Stimulated activated naive B cell treated with anti-CD40 and anti-IgM and Interleukin-4, amounts not matched to agents 10 μg/mL and 1 μg/mL and 100 μg/mL, for 72 hours (primary cell): ENCODE measurements around the gene CADPS.

Source experiments
- ATAC-seq, 2 donors: fragments of 150-1000 bp; cut with Tn5 transposase; replicated peaks; 2 replicates each; pipeline ENCODE4 v1.10.0; 2021; ENCODE audit warnings: moderate library complexity in 1 of 2
- DNase-seq: peaks from one replicate; pipeline ENCODE4 v3.0.0; 2021
- H3K27ac Mint-ChIP-seq: one replicate; pipeline ENCODE4 v1.8.0; 2022; ENCODE audit warnings: mild to moderate bottlenecking, mixed read lengths
- H3K27me3 Mint-ChIP-seq, 2 donors: one replicate each; pipeline ENCODE4 v1.8.0; 2022; ENCODE audit warnings: mixed read lengths in 2 of 2
- H3K36me3 Mint-ChIP-seq, 2 donors: one replicate each; pipeline ENCODE4 v1.8.0; 2022; ENCODE audit warnings: mixed read lengths in 2 of 2, mild to moderate bottlenecking in 1 of 2
- H3K4me1 Mint-ChIP-seq, 2 donors: one replicate each; pipeline ENCODE4 v1.8.0; 2022; ENCODE audit warnings: mixed read lengths in 2 of 2, mild to moderate bottlenecking in 1 of 2
- H3K4me3 Mint-ChIP-seq, 2 donors: one replicate each; pipeline ENCODE4 v1.8.0; 2022; ENCODE audit warnings: mild to moderate bottlenecking in 2 of 2, mixed read lengths in 2 of 2, moderate library complexity in 1 of 2
- H3K9me3 Mint-ChIP-seq, 2 donors: one replicate each; pipeline ENCODE4 v1.8.0; 2022; ENCODE audit warnings: mixed read lengths in 2 of 2, mild to moderate bottlenecking in 1 of 2

The CADPS gene

DNA sequence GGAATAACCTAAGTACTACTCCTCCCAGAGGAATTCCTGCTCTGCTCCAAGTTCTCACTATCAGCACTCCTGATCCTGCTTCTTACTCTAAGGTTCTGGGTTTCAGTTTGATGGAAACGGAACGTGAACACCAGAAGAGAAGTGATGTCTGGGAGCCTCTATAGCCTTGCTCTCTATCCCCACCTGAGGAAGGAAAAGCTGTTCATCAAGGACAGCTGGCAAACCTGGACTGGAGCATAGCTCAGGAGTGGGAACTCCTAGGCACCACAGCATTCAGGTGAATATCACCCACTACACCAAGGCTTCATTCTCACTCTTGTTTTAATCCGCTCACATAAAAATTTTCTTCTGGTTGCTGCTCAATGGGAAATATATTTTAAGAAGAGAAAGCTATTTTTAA, 13.0 kb upstream of the CADPS start:
- Mint-ChIP-seq H3K9me3 (peaks cover 0 to 3% of the 10 kb centered on the region in 2 donors), H3K4me1 (no peaks in the 10 kb centered on the region), H3K27me3 (no peaks in the 10 kb centered on the region), H3K4me3 (no peak overlapping the region), H3K36me3 (no peaks in the 10 kb centered on the region), H3K27ac (no peak overlapping the region)
- DNase-seq (no peak), ATAC-seq (no peak)

DNA sequence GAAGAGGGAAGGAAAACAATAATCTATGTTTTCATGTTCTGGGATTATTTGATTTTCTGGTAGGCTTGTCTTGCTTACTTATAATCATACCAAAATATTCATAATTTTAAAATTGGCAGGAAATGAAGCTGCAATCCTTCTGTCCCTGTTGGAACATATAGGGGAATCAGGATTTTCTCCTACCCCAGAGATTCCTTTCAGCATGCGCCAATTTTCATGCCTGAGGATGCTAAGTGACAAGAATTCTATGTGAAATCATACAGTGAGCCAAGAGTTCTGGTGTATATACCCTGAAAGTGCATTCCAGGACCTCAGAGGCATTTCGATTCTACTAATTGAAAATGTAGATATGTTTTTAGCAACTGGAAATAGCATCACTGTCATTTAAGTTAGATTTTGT, 9.9 kb upstream of the CADPS start:
- H3K4me3 Mint-ChIP-seq = no peak overlapping the region
- H3K4me1 Mint-ChIP-seq = no peaks in the 10 kb centered on the region
- H3K27ac Mint-ChIP-seq = no peak overlapping the region
- no peaks in the 10 kb centered on the region for H3K36me3 Mint-ChIP-seq
- ATAC-seq = no peak
- peaks cover 0 to 3% of the 10 kb centered on the region in 2 donors for H3K9me3 Mint-ChIP-seq
- no peaks in the 10 kb centered on the region for H3K27me3 Mint-ChIP-seq
- DNase-seq = no peak

DNA sequence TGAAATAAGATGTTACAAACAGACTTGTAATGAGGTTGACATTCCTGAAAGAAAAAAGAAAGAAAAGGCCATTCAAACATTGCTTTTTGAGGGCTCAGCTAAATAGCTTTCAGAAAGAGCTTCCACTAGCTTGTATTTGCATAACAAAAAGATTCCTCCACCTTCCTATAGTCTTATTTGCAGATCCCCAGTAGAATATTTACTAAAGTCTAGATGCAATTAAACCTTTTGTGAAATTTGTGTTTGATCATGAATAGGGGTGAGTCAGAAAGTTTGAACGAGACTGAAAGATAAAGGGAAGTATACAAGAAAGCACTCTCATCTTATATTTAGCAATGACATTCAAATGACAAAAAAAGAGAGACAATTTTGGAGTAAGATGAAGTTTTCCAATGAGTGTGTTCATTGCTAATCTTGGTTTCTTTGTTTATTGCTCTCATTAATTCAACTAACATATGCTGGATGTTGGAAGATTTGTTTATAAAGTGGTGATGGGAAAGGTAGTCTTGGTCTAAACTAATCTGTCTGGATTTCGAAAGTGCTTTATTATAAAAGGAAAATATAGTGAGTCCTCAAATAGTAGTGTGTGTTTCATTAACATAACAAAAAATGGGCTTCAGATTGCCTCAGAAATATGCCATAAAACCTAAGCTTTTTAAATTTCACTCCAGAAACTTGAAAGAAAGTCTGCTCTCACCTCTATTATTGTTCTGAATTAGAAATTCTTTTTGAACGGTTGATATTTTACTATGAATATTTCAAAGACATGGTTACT, 9.1 kb upstream of the CADPS start:
- no peak for DNase-seq

DNA sequence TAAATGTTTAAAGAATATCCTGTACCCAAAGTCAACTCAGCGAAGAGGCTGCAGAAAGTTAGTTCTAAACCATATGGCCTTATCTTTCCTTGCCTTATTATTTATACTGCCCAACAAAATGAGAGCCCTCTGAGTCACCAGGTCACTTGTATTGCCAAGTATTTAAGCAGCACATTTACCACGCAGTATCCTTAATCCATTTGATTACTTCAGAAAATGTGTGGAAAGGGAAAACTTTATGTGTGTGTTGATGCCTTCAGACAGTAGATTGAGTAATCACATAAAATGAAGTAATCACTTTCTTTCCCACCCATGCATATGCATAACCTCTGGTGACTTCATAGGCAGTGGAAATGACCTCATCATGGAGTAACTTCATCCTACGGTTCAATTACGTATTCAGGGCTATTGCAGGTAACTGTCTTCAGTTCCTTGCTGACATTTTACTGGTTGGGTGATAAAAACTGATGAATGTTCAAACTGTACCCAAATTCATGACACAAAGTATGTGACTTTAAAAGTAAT, 7.5 kb upstream of the CADPS start:
- Mint-ChIP-seq H3K27me3 (no peaks in the 10 kb centered on the region), H3K4me3 (no peak overlapping the region), H3K36me3 (no peaks in the 10 kb centered on the region), H3K9me3 (peaks cover 0 to 3% of the 10 kb centered on the region in 2 donors), H3K4me1 (no peaks in the 10 kb centered on the region), H3K27ac (no peak overlapping the region)
- DNase-seq (no peak), ATAC-seq (no peak)

More for the DNA sequence above, 9.1 kb upstream of the CADPS start:
- Mint-ChIP-seq H3K27ac (no peak overlapping the region), H3K9me3 (peaks cover 0 to 3% of the 10 kb centered on the region in 2 donors), H3K36me3 (no peaks in the 10 kb centered on the region), H3K27me3 (no peaks in the 10 kb centered on the region), H3K4me3 (no peak overlapping the region), H3K4me1 (no peaks in the 10 kb centered on the region)
- ATAC-seq = no peak

DNA sequence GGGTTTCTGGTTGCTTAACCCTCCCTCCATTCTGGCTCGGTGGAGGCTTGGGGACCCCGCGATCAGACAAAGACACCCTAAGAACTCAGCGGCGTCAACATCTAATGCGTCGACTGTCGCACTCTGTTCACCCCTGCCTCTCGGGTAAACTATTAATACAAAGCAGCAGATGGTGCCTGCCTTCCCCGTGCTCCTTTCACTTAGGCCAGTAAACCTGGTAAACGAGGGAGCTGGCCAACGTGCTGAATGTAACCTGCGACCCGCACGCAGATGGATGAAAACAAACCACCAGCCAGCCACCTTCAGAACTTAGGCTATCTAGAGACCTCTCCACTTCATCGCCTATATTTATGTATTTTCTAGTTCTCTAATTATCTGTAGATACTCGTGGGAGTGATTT, 848 bp upstream of the CADPS start:
- ATAC-seq = no peak
- Mint-ChIP-seq H3K9me3 (peaks cover 0 to 1% of the 10 kb centered on the region in 2 donors), H3K27me3 (peaks cover 31 to 46% of the 10 kb centered on the region in 2 donors)

DNA sequence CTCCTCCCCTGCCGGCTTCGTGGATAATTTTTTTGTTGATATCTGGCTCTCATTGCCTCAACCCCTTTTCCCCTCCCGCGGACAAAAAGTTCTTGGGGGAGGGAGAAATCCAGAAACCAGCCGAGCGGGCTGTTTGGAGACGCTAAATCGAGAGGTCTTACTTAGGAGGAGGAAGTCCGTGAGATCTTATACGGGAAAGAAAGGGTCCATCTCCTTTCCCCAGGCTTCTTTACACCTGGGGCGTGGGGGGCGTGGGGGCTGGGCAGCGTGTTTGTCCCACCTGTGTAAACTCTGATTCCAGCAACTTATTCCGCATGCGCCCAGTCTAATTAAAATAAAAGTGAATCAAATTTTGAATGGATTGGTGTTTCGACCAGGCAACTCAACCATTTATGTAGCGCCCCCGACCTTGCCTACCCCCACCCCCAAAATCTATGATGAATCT, 364 bp upstream of the CADPS start:
- H3K27me3 Mint-ChIP-seq = peaks cover 31 to 46% of the 10 kb centered on the region in 2 donors
- no peak overlapping the region for H3K4me3 Mint-ChIP-seq
- H3K27ac Mint-ChIP-seq = no peak overlapping the region
- DNase-seq = no peak
- ATAC-seq = no peak
- H3K4me1 Mint-ChIP-seq = no peaks in the 10 kb centered on the region
- H3K36me3 Mint-ChIP-seq = peaks cover 3 to 6% of the 10 kb centered on the region in 2 donors
- peaks cover 0 to 1% of the 10 kb centered on the region in 2 donors for H3K9me3 Mint-ChIP-seq

More for the DNA sequence above, 848 bp upstream of the CADPS start:
- Mint-ChIP-seq H3K36me3 (peaks cover 3 to 6% of the 10 kb centered on the region in 2 donors), H3K4me1 (no peaks in the 10 kb centered on the region), H3K4me3 (no peak overlapping the region), H3K27ac (no peak overlapping the region)
- DNase-seq = no peak

DNA sequence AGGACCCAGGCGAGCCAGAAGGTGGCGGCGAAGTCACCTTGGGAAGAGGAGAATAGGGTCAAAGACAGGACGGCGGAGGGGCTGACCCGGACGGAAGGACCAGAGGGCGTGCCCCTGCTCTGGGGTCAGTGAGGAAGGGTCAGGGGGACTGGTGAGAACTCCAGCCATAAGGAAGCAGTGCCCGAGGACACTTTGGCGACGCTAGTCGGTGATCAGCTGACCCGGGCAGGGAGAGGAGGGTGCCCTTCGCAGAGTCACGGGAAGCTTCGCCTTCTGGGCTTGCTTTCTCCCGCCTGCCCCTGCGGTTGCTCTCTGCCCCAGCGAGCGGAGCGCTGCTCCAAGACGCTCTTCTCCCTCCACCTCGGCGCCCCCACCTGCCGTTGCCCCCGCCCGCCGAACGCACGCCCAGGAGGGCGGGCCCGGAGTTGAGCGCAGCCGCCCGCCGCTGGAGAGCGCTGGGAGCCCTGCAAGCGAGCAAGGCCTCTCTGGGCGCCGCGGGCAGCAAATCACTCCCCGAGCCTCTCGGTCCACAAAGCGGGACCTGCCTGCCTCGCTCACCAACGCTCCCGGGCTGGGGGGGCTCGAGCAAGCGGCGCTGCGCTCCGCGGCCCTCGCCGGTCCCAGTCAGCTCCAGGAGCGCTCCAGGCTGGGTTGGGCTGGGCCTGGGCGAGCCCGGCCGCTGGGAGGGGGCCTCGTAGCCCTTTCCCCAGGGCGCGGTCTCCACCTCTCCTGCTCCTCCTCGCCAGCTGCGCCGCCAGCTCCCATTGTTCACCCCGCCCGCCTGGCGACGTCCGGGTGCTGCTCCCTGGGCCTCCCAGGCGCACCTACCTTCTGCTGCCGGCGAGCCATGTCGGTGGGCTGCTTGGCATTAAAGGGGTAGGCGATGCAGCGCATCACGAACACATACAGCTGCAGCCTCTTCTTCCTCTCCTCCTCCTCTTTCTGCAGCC, 1.2 kb downstream of the CADPS start:
- Mint-ChIP-seq H3K4me3 (peak overlapping the region in 1 of 2 donors; percentile 63), H3K27me3 (peaks cover 31 to 46% of the 10 kb centered on the region in 2 donors)

DNA sequence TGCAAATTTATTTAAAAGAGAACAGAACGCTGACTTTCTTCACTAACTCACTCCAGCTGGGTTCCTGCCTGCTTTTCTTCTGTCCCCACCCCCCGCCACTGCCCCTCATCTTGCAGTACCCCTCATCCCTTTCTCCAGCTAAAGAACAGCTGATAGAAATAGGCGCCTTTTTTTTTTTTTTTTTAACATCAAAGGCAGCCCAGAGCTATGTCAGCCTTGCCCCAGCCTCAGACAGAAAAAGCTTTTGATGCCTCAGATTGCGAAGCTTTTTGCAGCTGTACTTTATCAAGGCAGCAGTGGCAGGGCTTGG, 1.8 kb downstream of the CADPS start:
- ATAC-seq (no peak), DNase-seq (no peak)
- Mint-ChIP-seq H3K4me1 (no peaks in the 10 kb centered on the region), H3K4me3 (peak overlapping the region in 1 of 2 donors; percentile 63), H3K9me3 (peaks cover 0 to 1% of the 10 kb centered on the region in 2 donors), H3K27me3 (peaks cover 31 to 46% of the 10 kb centered on the region in 2 donors), H3K27ac (no peak overlapping the region), H3K36me3 (peaks cover 3 to 6% of the 10 kb centered on the region in 2 donors)

More for the DNA sequence above, 1.2 kb downstream of the CADPS start:
- DNase-seq (no peak), ATAC-seq (no peak)
- peaks cover 0 to 1% of the 10 kb centered on the region in 2 donors for H3K9me3 Mint-ChIP-seq
- H3K36me3 Mint-ChIP-seq = peaks cover 3 to 6% of the 10 kb centered on the region in 2 donors
- no peak overlapping the region for H3K27ac Mint-ChIP-seq
- H3K4me1 Mint-ChIP-seq = no peaks in the 10 kb centered on the region

DNA sequence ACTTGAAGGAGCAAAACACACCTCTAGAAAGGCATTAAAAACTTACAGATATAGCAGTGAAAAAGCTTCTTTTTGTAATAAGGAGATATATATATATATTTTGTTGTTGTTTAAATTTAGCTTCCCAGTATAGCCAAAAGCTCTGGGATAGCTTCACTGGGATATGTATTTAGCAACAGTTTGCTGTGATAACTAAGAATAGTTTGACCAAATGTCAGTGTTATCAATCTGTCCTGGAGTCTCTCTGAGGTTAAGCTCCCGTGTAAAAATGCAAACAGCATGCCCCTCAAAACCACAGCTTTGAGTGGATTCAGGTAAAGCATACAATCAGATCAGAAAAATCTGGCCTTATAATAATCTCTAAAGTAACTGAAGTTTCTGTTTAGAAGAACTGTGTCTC, 2.9 kb downstream of the CADPS start:
- ATAC-seq = no peak
- Mint-ChIP-seq H3K27me3 (peaks cover 31 to 45% of the 10 kb centered on the region in 2 donors), H3K4me1 (no peaks in the 10 kb centered on the region), H3K9me3 (peaks cover 0 to 1% of the 10 kb centered on the region in 2 donors), H3K27ac (no peak overlapping the region), H3K4me3 (no peak overlapping the region), H3K36me3 (peaks cover 3 to 6% of the 10 kb centered on the region in 2 donors)
- no peak for DNase-seq

DNA sequence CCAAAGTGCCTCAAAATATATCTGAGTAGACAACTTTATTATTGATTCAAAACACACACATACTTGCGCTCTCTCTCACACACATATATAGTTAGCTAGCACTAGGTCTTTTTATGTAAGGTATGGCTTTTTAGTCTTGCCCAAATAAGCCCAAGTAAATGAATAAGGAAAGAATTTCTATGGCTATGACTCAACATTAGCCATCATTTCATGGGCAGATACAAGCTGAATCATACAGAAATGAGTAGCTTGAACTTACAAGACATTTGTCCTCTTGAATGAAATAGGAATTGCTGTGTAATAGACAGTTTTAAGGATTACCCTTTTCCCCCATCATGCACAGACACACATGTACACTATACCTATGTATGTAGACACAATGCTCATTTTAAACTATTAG, 4.9 kb downstream of the CADPS start:
- H3K4me1 Mint-ChIP-seq = no peaks in the 10 kb centered on the region
- no peak overlapping the region for H3K27ac Mint-ChIP-seq
- no peak overlapping the region for H3K4me3 Mint-ChIP-seq
- no peak for DNase-seq
- peaks cover 0 to 3% of the 10 kb centered on the region in 2 donors for H3K36me3 Mint-ChIP-seq
- no peaks in the 10 kb centered on the region for H3K9me3 Mint-ChIP-seq
- peaks cover 15 to 25% of the 10 kb centered on the region in 2 donors for H3K27me3 Mint-ChIP-seq
- no peak for ATAC-seq

DNA sequence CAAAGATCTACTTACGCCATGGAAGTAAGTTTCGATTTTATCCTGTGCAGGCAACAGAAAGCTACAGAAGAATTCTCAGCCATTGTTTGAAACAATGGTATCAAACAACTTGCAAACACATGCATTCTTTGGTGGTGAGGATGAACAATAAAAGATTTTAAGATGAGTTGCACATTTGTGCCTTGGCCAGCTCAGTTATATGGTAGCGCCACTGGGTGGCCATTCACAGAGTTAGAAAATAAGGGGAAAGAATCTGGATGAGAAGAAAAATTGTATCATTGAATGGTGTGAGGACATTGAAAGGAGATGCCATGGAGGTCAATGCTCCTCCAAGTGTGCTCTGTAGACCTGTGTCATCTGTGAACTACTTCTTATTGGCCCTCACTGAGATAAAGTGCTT, 11.6 kb downstream of the CADPS start:
- H3K4me1 Mint-ChIP-seq = no peaks in the 10 kb centered on the region
- DNase-seq (no peak), ATAC-seq (no peak)
- peaks cover 0 to 4% of the 10 kb centered on the region in 2 donors for H3K9me3 Mint-ChIP-seq
- H3K36me3 Mint-ChIP-seq = no peaks in the 10 kb centered on the region
- no peaks in the 10 kb centered on the region for H3K27me3 Mint-ChIP-seq
- no peak overlapping the region for H3K27ac Mint-ChIP-seq
- H3K4me3 Mint-ChIP-seq = no peak overlapping the region

DNA sequence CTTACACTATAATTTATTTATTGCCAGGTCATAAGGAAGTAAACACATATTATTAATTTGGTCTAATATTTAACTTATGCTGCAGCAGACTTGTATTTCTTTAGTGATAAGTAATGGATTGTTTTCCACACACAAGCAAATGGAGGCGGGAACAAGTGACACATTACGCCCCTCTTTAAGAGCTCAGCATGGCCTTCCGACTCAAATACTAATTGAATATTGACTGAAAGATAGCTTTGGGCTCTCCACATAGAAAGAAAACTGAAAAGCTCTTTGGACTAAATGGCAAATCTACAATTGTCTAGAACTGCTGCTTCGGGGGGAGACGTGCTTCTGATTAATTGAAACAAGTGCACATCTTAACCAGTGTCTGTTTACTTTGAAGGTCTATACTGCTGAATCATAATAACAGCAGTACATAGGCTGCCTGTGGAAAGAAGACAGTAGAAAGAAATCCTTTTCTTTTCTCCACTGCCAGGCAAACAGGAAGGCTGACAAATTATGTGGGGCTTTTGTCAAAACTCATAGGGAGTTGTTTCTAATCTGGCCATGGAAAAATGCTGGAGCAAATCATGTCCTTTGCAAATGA, 15.9 kb downstream of the CADPS start:
- no peak for DNase-seq
- Mint-ChIP-seq H3K9me3 (peaks cover 0 to 2% of the 10 kb centered on the region in 2 donors), H3K4me3 (no peak overlapping the region), H3K4me1 (no peaks in the 10 kb centered on the region), H3K36me3 (no peaks in the 10 kb centered on the region), H3K27ac (no peak overlapping the region), H3K27me3 (no peaks in the 10 kb centered on the region)
- no peak for ATAC-seq

DNA sequence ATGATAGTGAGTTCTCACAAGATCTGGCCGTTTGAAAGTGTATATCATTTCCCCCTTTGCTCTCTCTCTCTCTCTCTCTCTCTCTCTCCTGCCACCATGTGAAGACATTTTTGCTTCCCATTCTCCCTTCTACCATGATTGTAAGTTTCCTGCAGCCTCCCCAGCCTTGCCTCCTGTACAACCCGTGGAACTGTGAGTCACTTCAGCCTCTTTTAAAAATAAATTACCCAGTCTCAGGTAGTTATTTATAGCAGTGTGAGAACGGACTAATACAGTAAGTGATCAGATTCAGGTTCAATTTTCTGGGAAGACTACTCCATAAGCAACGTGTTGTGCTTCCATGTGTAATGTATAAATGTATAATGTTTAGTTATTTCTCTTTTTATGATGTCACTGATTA, 29.2 kb downstream of the CADPS start:
- Mint-ChIP-seq H3K9me3 (peaks cover 4 to 6% of the 10 kb centered on the region in 2 donors), H3K4me3 (no peak overlapping the region), H3K27ac (no peak overlapping the region), H3K27me3 (no peaks in the 10 kb centered on the region), H3K4me1 (no peaks in the 10 kb centered on the region), H3K36me3 (no peaks in the 10 kb centered on the region)
- no peak for ATAC-seq
- DNase-seq = no peak

DNA sequence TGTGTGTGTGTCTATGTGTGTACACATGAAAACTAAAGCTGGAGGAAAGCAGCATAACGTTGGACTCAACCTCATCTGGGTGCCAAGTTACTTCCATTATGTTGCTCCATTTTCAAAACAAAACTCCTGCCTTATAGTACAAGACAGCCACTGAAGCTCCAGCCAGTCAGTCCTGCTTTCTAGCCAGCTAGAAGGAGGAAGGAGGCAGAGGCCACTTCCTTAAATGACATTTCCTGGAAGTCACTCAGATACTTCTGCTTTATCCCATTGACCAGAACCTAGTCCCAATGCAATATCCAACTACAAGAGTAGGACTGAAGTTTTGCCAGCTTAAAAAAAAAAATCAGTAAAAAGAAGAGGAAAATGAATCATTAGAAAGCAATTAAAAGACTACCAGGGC, 31.7 kb downstream of the CADPS start:
- Mint-ChIP-seq H3K9me3 (peaks cover 6 to 11% of the 10 kb centered on the region in 2 donors), H3K4me1 (no peaks in the 10 kb centered on the region)
- no peak for ATAC-seq

More for the DNA sequence above, 31.7 kb downstream of the CADPS start:
- Mint-ChIP-seq H3K4me3 (no peak overlapping the region), H3K27me3 (no peaks in the 10 kb centered on the region), H3K36me3 (no peaks in the 10 kb centered on the region), H3K27ac (no peak overlapping the region)
- DNase-seq = no peak
